A549 (cell line): Measurements from ENCODE around the gene FSCB. TPM values are rescaled to one million over a fixed set of nuclear protein-coding genes. Genes with fewer than 3 reads are reported as not detected.

Experiments
- ATAC-seq, 2 experiments: fragments of 200-7000 bp in 1 of 2; fragments of >200 bp in 1 of 2; cut with Nextera tagmentation in 1 of 2; cut with Tn5 transposase in 1 of 2; 3 replicates each; pipeline versions ENCODE4 v1.8.0 to v1.9.1; 2018 to 2020; ENCODE audit warnings: mild to moderate bottlenecking in 1 of 2, moderate library complexity in 1 of 2
- CTCF ChIA-PET: fragments of 300-600 bp; sonication (Branson Sonifier 250); formaldehyde crosslinking; extraction: SDS; loops from one replicate; lab custom pipeline; 2021; ENCODE audit warnings: antibody characterized with exemption, inconsistent platforms; lab: Yijun Ruan, JAX
- POLR2A ChIA-PET: fragments of 350-600 bp; formaldehyde crosslinking; extraction: SDS; loops from one replicate; lab custom pipeline; 2021; ENCODE audit warnings: antibody characterized with exemption, inconsistent platforms; lab: Yijun Ruan, JAX
- DNase-seq, 2 experiments: peaks; one replicate each; pipeline versions ENCODE4 v3.0.0 to v3.0.0-alpha.2; 2011 to 2016; ENCODE audit warnings: low read depth in 1 of 2, low spot score in 1 of 2
- FAIRE-seq: peaks from 2 replicates; lab custom pipeline; 2011; peaks lifted over from hg19 to GRCh38; lab: Jason Lieb, UNC
- H3K27ac ChIP-seq, 2 experiments: fragments of >200 bp; sonication (Bioruptor Twin); formaldehyde crosslinking; 3 replicates each; pipeline ENCODE4 v1.5.1; 2016 to 2017
- H3K4me1 ChIP-seq: fragments of >200 bp; sonication (Bioruptor Twin); formaldehyde crosslinking; 3 replicates; pipeline ENCODE4 v1.6.1; 2016
- H3K4me2 ChIP-seq: fragments of >200 bp; sonication (Bioruptor Twin); formaldehyde crosslinking; 3 replicates; pipeline ENCODE4 v1.6.1; 2016
- H3K4me3 ChIP-seq: fragments of >200 bp; sonication (Bioruptor Twin); formaldehyde crosslinking; 3 replicates; pipeline ENCODE4 v1.5.1; 2016
- H3K9me3 ChIP-seq: fragments of >200 bp; sonication (Bioruptor Twin); formaldehyde crosslinking; 3 replicates; pipeline ENCODE4 v1.6.1; 2016
- EHMT2 ChIP-seq: fragments of 200-600 bp; sonication (generic); IDR thresholded peaks from 2 replicates; pipeline ENCODE4 v1.6.1; 2016; ENCODE audit warnings: antibody characterized with exemption, low read depth, mild to moderate bottlenecking, moderate library complexity
- EP300 ChIP-seq, 2 experiments: fragments of >200 bp; sonication (Bioruptor Twin); formaldehyde crosslinking; IDR thresholded peaks; 2 replicates in 1 of 2; 3 replicates in 1 of 2; pipeline ENCODE4 v1.6.1; 2016 to 2017
- FOSL2 ChIP-seq, 2 experiments: fragments of 450-650 bp in 1 of 2; fragments of >200 bp in 1 of 2; sonication (Bioruptor Twin) in 1 of 2; formaldehyde crosslinking; IDR thresholded peaks; 2 replicates each; pipeline versions ENCODE4 v1.5.0 to v1.6.1; 2016 to 2020; ENCODE audit warnings: mild to moderate bottlenecking in 1 of 2, moderate library complexity in 1 of 2
- GATA3 ChIP-seq: IDR thresholded peaks from 2 replicates; pipeline ENCODE4 v1.6.1; 2012; ENCODE audit warnings: borderline replicate concordance
- HOXA7 ChIP-seq: fragments of 250-450 bp; sonication (Bioruptor Pico); IDR thresholded peaks from 2 replicates; pipeline ENCODE4 v1.5.0; 2020; ENCODE audit warnings: mild to moderate bottlenecking, moderate library complexity
- HOXB5 ChIP-seq: fragments of 250-450 bp; sonication (Bioruptor Pico); IDR thresholded peaks from 2 replicates; pipeline ENCODE4 v1.5.0; 2020; ENCODE audit warnings: mild to moderate bottlenecking, moderate library complexity
- JUN ChIP-seq, 2 experiments: fragments of >200 bp; sonication (Bioruptor Twin); formaldehyde crosslinking; IDR thresholded peaks; 2 replicates in 1 of 2; 3 replicates in 1 of 2; pipeline ENCODE4 v1.6.1; 2016 to 2017
- MAFK ChIP-seq: fragments of 450-650 bp; IDR thresholded peaks from 2 replicates; pipeline ENCODE4 v1.6.1; 2014; ENCODE audit not compliant: partially characterized antibody
- NPAS2 ChIP-seq: fragments of 250-450 bp; sonication (Bioruptor Pico); IDR thresholded peaks from 2 replicates; pipeline ENCODE4 v1.8.0; 2022; ENCODE audit warnings: mild to moderate bottlenecking, moderate library complexity, borderline replicate concordance
- NR3C1 ChIP-seq: fragments of >200 bp; sonication (Bioruptor Twin); formaldehyde crosslinking; IDR thresholded peaks from 3 replicates; pipeline ENCODE4 v1.6.1; 2017
- POLR2A ChIP-seq: IDR thresholded peaks from 2 replicates; pipeline ENCODE4 v1.6.1; 2012; ENCODE audit warnings: mild to moderate bottlenecking, low read length
- RARB ChIP-seq: fragments of 250-450 bp; sonication (Bioruptor Pico); IDR thresholded peaks from 2 replicates; pipeline ENCODE4 v1.8.0; 2021; ENCODE audit warnings: mild to moderate bottlenecking, moderate library complexity
- RNF2 ChIP-seq: fragments of 200-600 bp; sonication (generic); IDR thresholded peaks from 2 replicates; pipeline ENCODE4 v1.6.1; 2016; ENCODE audit warnings: low read depth, mild to moderate bottlenecking, antibody characterized with exemption, moderate library complexity, borderline replicate concordance
- WGBS: methylation state at CpG from one replicate; pipeline ENCODE4 v1.1.6; 2017; ENCODE audit errors: missing lambda C conversion rate; 5-methylcytosine and 5-hydroxymethylcytosine counted together
- polyA plus RNA-seq, 4 experiments: library from polyadenylated mRNA; depleted of rRNA in 3 of 4; stranded (reverse); fragments of >200 nt; fragmentation: RNase III in 1 of 4; extraction: RNeasy Plus Mini Kit Qiagen cat#74134 plus additional on column Dnase treatment in 1 of 4; gene quantifications; 2 replicates in 3 of 4; 3 replicates in 1 of 4; pipeline ENCODE4 v1.2.3, GENCODE V29; 2011 to 2017
- TF ChIP-seq, protein P1 (sequence below): IDR thresholded peaks from 2 replicates; pipeline ENCODE4 v1.6.1; 2012
- TF ChIP-seq, protein P2 (sequence below): fragments of >200 bp; sonication (Bioruptor Twin); formaldehyde crosslinking; IDR thresholded peaks from 3 replicates; pipeline ENCODE4 v1.6.1; 2016
- TF ChIP-seq, protein P3 (sequence below): fragments of 250-450 bp; sonication (Bioruptor Pico); IDR thresholded peaks from 2 replicates; pipeline ENCODE4 v1.5.0; 2020; ENCODE audit warnings: low read depth, mild to moderate bottlenecking, moderate library complexity
- TF ChIP-seq, protein P4 (sequence below): fragments of 450-650 bp; IDR thresholded peaks from 2 replicates; pipeline ENCODE4 v1.6.1; 2014; ENCODE audit warnings: antibody characterized with exemption

The FSCB gene
- polyA plus RNA-seq, 2 of the 4 experiments (the other 2 are of a cell fraction), result not detected

DNA sequence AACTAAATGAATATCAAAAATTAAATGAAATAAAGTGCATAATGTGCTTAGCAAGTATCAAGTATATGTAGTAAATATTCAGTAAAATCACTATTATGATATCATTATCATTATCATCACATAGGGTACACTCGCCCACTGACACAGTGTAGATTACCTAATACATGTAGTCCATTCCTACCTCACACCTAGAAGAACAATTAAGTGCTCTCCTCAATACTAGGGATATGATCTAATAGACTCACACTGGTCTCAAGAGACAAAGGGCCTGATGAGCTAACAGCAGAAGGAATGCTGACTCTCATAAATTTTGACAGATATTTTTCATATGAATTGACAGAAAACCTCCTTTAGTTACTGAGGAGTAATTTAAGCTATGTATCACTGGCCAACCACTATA, 29.1 kb downstream of the FSCB start:
- no peaks in the 10 kb centered on the region for H3K9me3 ChIP-seq
- no peak overlapping the region for H3K4me3 ChIP-seq
- ChIA-PET CTCF (no interaction called here), POLR2A (no interaction called here)
- no peaks in the 10 kb centered on the region for H3K4me1 ChIP-seq
- no peak overlapping the region for H3K27ac ChIP-seq
- FAIRE-seq (no peak), ATAC-seq (no peak), DNase-seq (no peak)
- WGBS, result 25% methylated on average over 1 of the region's 1 CpG
- no peak overlapping the region for H3K4me2 ChIP-seq
- TF ChIP-seq MAFK (peak; percentile 35), NPAS2 (CRISPR knock-in tag) (no peak)

DNA sequence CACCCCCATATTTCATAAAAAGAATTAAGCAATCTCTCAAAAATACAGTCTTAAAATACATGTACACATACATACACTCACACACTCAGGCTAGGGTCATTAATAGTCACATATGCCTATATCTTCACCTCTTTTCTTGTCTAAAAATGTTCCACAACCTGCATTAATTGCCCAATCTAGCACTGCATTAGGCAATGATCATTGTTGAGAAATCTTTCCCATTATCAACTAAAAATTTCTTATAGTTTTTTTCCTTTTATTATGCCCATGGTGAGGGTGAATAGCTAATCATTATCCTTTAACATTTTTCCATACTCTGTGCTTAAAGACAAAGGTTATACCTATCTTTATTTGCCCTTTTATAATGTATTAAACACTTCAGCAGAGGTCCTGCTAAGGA, 38.3 kb downstream of the FSCB start:
- H3K9me3 ChIP-seq, result no peaks in the 10 kb centered on the region
- H3K4me3 ChIP-seq, result no peak overlapping the region
- ChIA-PET CTCF (no interaction called here), POLR2A (no interaction called here)
- H3K4me2 ChIP-seq, result no peak overlapping the region
- TF ChIP-seq, protein P1, sequence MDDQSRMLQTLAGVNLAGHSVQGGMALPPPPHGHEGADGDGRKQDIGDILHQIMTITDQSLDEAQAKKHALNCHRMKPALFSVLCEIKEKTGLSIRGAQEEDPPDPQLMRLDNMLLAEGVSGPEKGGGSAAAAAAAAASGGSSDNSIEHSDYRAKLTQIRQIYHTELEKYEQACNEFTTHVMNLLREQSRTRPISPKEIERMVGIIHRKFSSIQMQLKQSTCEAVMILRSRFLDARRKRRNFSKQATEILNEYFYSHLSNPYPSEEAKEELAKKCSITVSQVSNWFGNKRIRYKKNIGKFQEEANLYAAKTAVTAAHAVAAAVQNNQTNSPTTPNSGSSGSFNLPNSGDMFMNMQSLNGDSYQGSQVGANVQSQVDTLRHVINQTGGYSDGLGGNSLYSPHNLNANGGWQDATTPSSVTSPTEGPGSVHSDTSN, result no peak
- TF ChIP-seq, protein P2, sequence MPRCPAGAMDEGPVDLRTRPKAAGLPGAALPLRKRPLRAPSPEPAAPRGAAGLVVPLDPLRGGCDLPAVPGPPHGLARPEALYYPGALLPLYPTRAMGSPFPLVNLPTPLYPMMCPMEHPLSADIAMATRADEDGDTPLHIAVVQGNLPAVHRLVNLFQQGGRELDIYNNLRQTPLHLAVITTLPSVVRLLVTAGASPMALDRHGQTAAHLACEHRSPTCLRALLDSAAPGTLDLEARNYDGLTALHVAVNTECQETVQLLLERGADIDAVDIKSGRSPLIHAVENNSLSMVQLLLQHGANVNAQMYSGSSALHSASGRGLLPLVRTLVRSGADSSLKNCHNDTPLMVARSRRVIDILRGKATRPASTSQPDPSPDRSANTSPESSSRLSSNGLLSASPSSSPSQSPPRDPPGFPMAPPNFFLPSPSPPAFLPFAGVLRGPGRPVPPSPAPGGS, result no peak
- TF ChIP-seq, protein P3, sequence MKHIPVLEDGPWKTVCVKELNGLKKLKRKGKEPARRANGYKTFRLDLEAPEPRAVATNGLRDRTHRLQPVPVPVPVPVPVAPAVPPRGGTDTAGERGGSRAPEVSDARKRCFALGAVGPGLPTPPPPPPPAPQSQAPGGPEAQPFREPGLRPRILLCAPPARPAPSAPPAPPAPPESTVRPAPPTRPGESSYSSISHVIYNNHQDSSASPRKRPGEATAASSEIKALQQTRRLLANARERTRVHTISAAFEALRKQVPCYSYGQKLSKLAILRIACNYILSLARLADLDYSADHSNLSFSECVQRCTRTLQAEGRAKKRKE, result no peak
- ATAC-seq (no peak), DNase-seq (no peak), FAIRE-seq (no peak)
- H3K27ac ChIP-seq, result no peak overlapping the region
- no peaks in the 10 kb centered on the region for H3K4me1 ChIP-seq

DNA sequence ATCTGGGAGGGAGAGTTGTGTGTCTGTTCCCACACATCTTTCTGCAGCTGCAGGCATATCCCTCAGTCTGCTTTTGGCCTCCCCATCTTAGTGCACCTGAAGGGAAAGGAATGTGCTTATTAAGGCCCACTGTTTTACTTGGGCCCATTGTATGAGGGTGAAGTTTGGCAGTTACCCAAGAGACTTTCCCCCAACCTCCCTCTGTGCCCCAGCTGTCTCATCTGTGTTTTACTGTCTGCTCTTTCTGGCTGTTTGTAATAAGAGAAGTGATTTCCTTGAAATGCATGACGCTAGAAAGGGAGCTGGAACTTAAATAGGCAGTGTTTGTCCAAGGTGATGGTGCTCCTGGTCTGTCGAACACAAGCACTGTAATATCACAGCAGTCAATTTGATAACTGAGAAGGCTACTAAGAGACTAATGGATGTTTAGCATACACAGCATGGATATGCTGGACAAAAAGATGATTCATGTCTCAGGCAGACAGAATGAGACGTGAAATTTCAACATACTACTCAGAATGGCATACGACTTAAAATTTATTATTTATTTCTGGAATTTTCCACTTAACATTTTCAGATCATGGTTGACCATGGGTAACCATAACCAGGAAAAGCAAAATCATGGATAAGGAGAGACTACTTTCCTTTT, 43.6 kb downstream of the FSCB start:
- Histone ChIP-seq H3K4me2 (no peak overlapping the region), H3K4me1 (no peaks in the 10 kb centered on the region), H3K4me3 (no peak overlapping the region), H3K27ac (no peak overlapping the region), H3K9me3 (no peaks in the 10 kb centered on the region)
- no peak for TF ChIP-seq HOXA7 (CRISPR knock-in tag)
- TF ChIP-seq RARB (CRISPR knock-in tag), result no peak
- TF ChIP-seq HOXB5 (CRISPR knock-in tag), result no peak
- TF ChIP-seq RNF2, result no peak
- TF ChIP-seq, protein P2, result no peak
- no peak for TF ChIP-seq FOSL2 (IDR thresholded peaks at IDR 0.05)
- no peak for TF ChIP-seq FOSL2 (CRISPR knock-in tag; IDR thresholded peaks at IDR 0.05)
- TF ChIP-seq, protein P4, sequence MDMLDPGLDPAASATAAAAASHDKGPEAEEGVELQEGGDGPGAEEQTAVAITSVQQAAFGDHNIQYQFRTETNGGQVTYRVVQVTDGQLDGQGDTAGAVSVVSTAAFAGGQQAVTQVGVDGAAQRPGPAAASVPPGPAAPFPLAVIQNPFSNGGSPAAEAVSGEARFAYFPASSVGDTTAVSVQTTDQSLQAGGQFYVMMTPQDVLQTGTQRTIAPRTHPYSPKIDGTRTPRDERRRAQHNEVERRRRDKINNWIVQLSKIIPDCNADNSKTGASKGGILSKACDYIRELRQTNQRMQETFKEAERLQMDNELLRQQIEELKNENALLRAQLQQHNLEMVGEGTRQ, result no peak
- TF ChIP-seq EHMT2, result no peak
- no peak for TF ChIP-seq GATA3
- no peak for TF ChIP-seq JUN (IDR thresholded peaks at IDR 0.05)
- TF ChIP-seq NR3C1, result no peak
- TF ChIP-seq POLR2A, result no peak
- TF ChIP-seq EP300 (IDR thresholded peaks at IDR 0.05), result no peak
- DNase-seq (no peak), ATAC-seq (no peak), FAIRE-seq (no peak)
- ChIA-PET CTCF (no interaction called here), POLR2A (no interaction called here)
- WGBS, result 29% methylated on average over 4 of the region's 4 CpGs
